Skeletal muscle tissue (tissue), 4 donors: ENCODE data around the gene RXFP3. TPM values are rescaled to one million over a fixed set of nuclear protein-coding genes. Genes with fewer than 3 reads are reported as not detected.
"Not testable (repeated sequence)": the region's sequence is repeated elsewhere in the genome, so short reads cannot be mapped to it uniquely, and the experiment has no call there.

Experiments used
- H3K27ac ChIP-seq: one replicate; pipeline ENCODE4 v1.7.0; 2013; ENCODE audit warnings: mild to moderate bottlenecking, low read depth, low read length, inconsistent platforms
- H3K27me3 ChIP-seq, 3 donors: one replicate each; pipeline ENCODE4 v1.7.0; 2013; ENCODE audit warnings: low read length in 3 of 3; ENCODE audit not compliant: control insufficient read depth in 3 of 3, insufficient read depth in 3 of 3
- H3K36me3 ChIP-seq, 3 donors: one replicate each; pipeline ENCODE4 v1.7.0; 2013; ENCODE audit warnings: low read length in 3 of 3; ENCODE audit not compliant: control insufficient read depth in 3 of 3, insufficient read depth in 3 of 3
- H3K4me1 ChIP-seq, 3 donors: one replicate each; pipeline ENCODE4 v1.7.0; 2013; ENCODE audit warnings: low read length in 3 of 3, mild to moderate bottlenecking in 3 of 3; ENCODE audit not compliant: control insufficient read depth in 3 of 3, insufficient read depth in 3 of 3
- H3K4me3 ChIP-seq, 3 donors: one replicate each; pipeline ENCODE4 v1.7.0; 2013; ENCODE audit warnings: low read length in 3 of 3
- H3K9ac ChIP-seq, 3 donors: one replicate each; pipeline ENCODE4 v1.7.0; 2013; ENCODE audit warnings: low read length in 3 of 3, mild to moderate bottlenecking in 3 of 3, moderate library complexity in 2 of 3, low read depth in 1 of 3
- H3K9me3 ChIP-seq, 3 donors: one replicate each; pipeline ENCODE4 v1.7.0; 2013; ENCODE audit warnings: low read length in 3 of 3; ENCODE audit not compliant: control insufficient read depth in 3 of 3
- total RNA-seq: library from RNA; depleted of rRNA; stranded (reverse); fragments of >200 nt; gene quantifications from one replicate; pipeline ENCODE4 v1.2.3, GENCODE V29; 2014
- donor health status: Osteomylitis.

The RXFP3 gene
- total RNA-seq, 1 donor from 2014 or later: not detected

GRCh38 chr5:33903118-33903517 is 33.1 kb upstream of the RXFP3 start:
- Histone ChIP-seq H3K36me3 (no peaks in the 10 kb centered on the region), H3K27me3 (no peaks in the 10 kb centered on the region), H3K9ac (no peak overlapping the region), H3K27ac (no peak overlapping the region), H3K9me3 (peaks cover 0 to 8% (median 7%) of the 10 kb centered on the region in 3 donors), H3K4me1 (no peaks in the 10 kb centered on the region), H3K4me3 (no peak overlapping the region)

- Histone ChIP-seq H3K27ac (no peak overlapping the region), H3K4me1 (no peaks in the 10 kb centered on the region), H3K27me3 (no peaks in the 10 kb centered on the region), H3K4me3 (no peak overlapping the region), H3K36me3 (no peaks in the 10 kb centered on the region), H3K9me3 (peaks cover 0 to 8% (median 7%) of the 10 kb centered on the region in 3 donors), H3K9ac (no peak overlapping the region)
Observed at GRCh38 chr5:33905381-33905780, 30.8 kb upstream of the RXFP3 start.

- H3K9me3 ChIP-seq, H3K9ac ChIP-seq, H3K4me3 ChIP-seq, H3K27ac ChIP-seq, H3K36me3 ChIP-seq, H3K4me1 ChIP-seq, H3K27me3 ChIP-seq: not testable (repeated sequence)
Observed at GRCh38 chr5:33906248-33906647, 29.9 kb upstream of the RXFP3 start.

- not testable (repeated sequence) for H3K27ac ChIP-seq, H3K27me3 ChIP-seq, H3K9ac ChIP-seq, H3K4me3 ChIP-seq, H3K9me3 ChIP-seq, H3K4me1 ChIP-seq, H3K36me3 ChIP-seq
Observed at GRCh38 chr5:33914844-33915243, 21.3 kb upstream of the RXFP3 start.

GRCh38 chr5:33921002-33921401 is 15.2 kb upstream of the RXFP3 start:
- Histone ChIP-seq H3K9ac (no peak overlapping the region), H3K4me3 (no peak overlapping the region), H3K27ac (no peak overlapping the region), H3K9me3 (no peaks in the 10 kb centered on the region), H3K27me3 (peaks cover 0 to 2% (median 0%) of the 10 kb centered on the region in 3 donors), H3K4me1 (no peaks in the 10 kb centered on the region), H3K36me3 (no peaks in the 10 kb centered on the region)

GRCh38 chr5:33925278-33925677 is 10.9 kb upstream of the RXFP3 start:
- Histone ChIP-seq H3K27me3 (peaks cover 0 to 2% (median 0%) of the 10 kb centered on the region in 3 donors), H3K4me1 (no peaks in the 10 kb centered on the region), H3K27ac (no peak overlapping the region), H3K9me3 (no peaks in the 10 kb centered on the region), H3K4me3 (no peak overlapping the region), H3K36me3 (no peaks in the 10 kb centered on the region), H3K9ac (no peak overlapping the region)

DNA sequence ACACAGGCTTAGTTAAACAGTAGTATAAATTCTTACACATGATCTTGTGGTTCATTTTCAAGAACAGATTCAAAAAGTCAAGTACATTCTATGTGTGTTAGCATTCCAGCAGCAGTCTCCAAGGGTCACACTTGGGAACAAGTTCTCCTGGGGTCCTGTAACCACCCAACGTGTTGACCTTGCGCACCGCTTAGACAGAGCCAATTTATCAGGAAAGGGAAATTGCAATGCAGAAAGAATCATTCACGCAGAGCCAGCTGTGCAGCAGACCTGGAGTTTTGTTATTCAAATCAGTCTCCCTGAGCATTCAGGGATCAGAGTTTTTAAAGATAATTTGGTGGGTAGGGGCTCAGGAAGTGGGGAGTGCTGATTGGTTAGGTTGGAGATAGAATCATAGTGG is 8.5 kb upstream of the RXFP3 start:
- H3K9me3 ChIP-seq: no peaks in the 10 kb centered on the region
- H3K27me3 ChIP-seq: no peaks in the 10 kb centered on the region
- no peaks in the 10 kb centered on the region for H3K4me1 ChIP-seq
- no peak overlapping the region for H3K9ac ChIP-seq
- H3K36me3 ChIP-seq: no peaks in the 10 kb centered on the region
- no peak overlapping the region for H3K27ac ChIP-seq
- H3K4me3 ChIP-seq: no peak overlapping the region

GRCh38 chr5:33928283-33928682 is 7.9 kb upstream of the RXFP3 start:
- Histone ChIP-seq H3K4me1 (no peaks in the 10 kb centered on the region), H3K27me3 (no peaks in the 10 kb centered on the region), H3K9me3 (no peaks in the 10 kb centered on the region), H3K4me3 (no peak overlapping the region), H3K36me3 (no peaks in the 10 kb centered on the region), H3K27ac (no peak overlapping the region), H3K9ac (no peak overlapping the region)

- Histone ChIP-seq H3K4me3 (no peak overlapping the region), H3K27ac (no peak overlapping the region), H3K9me3 (no peaks in the 10 kb centered on the region), H3K27me3 (peaks cover 0 to 2% (median 1%) of the 10 kb centered on the region in 3 donors), H3K9ac (no peak overlapping the region), H3K36me3 (no peaks in the 10 kb centered on the region), H3K4me1 (no peaks in the 10 kb centered on the region)
Observed at GRCh38 chr5:33929925-33930690, 6.1 kb upstream of the RXFP3 start.

DNA sequence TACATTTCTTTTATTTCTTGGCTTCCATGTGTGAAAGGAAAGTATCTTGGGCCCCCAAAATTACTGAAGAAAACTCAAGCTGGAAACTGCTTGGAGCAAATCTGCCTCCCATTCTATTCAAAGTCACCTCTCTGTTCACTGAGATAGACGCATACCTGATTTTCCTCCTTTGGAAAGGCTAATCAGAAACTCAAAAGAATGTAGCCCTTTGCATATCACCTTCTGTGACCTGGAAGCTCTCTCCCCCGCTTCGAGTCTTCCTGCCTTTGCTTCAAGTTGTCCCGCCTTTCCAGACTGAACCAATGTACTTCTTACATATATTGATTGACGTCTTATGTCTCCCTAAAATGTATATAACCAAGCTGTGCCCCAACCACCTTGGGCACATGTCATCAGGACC is 5.0 kb upstream of the RXFP3 start:
- Histone ChIP-seq H3K27ac (no peak overlapping the region), H3K36me3 (no peaks in the 10 kb centered on the region), H3K9ac (no peak overlapping the region), H3K27me3 (peaks cover 4 to 7% (median 6%) of the 10 kb centered on the region in 3 donors), H3K4me3 (no peak overlapping the region), H3K9me3 (no peaks in the 10 kb centered on the region), H3K4me1 (peaks cover 2 to 6% (median 3%) of the 10 kb centered on the region in 3 donors)
